Measurements from ENCODE around the gene LRATD1.

LRATD1 gene

GRCh38 chr2:14654835-14655282, 22.3 kb downstream of the LRATD1 start:
- CTCF ChIA-PET: interaction anchor here (0.6 kb wide), 1 partner anchor 1605 kb away, joined by 4 read pairs; no protein-coding TSS in a partner anchor
- DNase-seq (ENCODE audit: low spot score): no peak
- TF ChIP-seq CTCF (conservative IDR thresholded peaks at IDR 0.05; ENCODE audit: low read depth): no peak
- H3K27ac ChIP-seq: no peak overlapping the region
- POLR2A ChIA-PET (ENCODE audit: low non-redundant PET): no interaction called here

GRCh38 chr2:14656146-14656545, 23.6 kb downstream of the LRATD1 start:
- ChIA-PET POLR2A (ENCODE audit: low non-redundant PET) (no interaction called here), CTCF (no interaction called here)
- no peak overlapping the region for H3K27ac ChIP-seq
- no peak for DNase-seq (ENCODE audit: low spot score)
- no peak for TF ChIP-seq CTCF (conservative IDR thresholded peaks at IDR 0.05; ENCODE audit: low read depth)

GRCh38 chr2:14661163-14661562, 28.6 kb downstream of the LRATD1 start:
- no peak for DNase-seq (ENCODE audit: low spot score)
- POLR2A ChIA-PET (ENCODE audit: low non-redundant PET): no interaction called here
- no peak overlapping the region for H3K27ac ChIP-seq
- CTCF ChIA-PET: no interaction called here
- no peak for TF ChIP-seq CTCF (conservative IDR thresholded peaks at IDR 0.05; ENCODE audit: low read depth)

GRCh38 chr2:14673351-14673875, 40.9 kb downstream of the LRATD1 start:
- ChIA-PET POLR2A (ENCODE audit: low non-redundant PET) (no interaction called here), CTCF (interaction anchor here (0.6 kb wide), 1 partner anchor 1356 kb away, joined by 5 read pairs; no protein-coding TSS in a partner anchor)
- DNase-seq (ENCODE audit: low spot score): no peak
- no peak overlapping the region for H3K27ac ChIP-seq
- TF ChIP-seq CTCF (conservative IDR thresholded peaks at IDR 0.05; ENCODE audit: low read depth): no peak

GRCh38 chr2:14675489-14675888, 43.0 kb downstream of the LRATD1 start:
- H3K27ac ChIP-seq: no peak overlapping the region
- POLR2A ChIA-PET (ENCODE audit: low non-redundant PET): no interaction called here
- no peak for DNase-seq (ENCODE audit: low spot score)
- no peak for TF ChIP-seq CTCF (conservative IDR thresholded peaks at IDR 0.05; ENCODE audit: low read depth)
- CTCF ChIA-PET: no interaction called here

GRCh38 chr2:14676371-14676770, 43.9 kb downstream of the LRATD1 start:
- no peak for DNase-seq (ENCODE audit: low spot score)
- CTCF ChIA-PET: no interaction called here
- no peak for TF ChIP-seq CTCF (conservative IDR thresholded peaks at IDR 0.05; ENCODE audit: low read depth)
- POLR2A ChIA-PET (ENCODE audit: low non-redundant PET): no interaction called here
- H3K27ac ChIP-seq: no peak overlapping the region

- CTCF ChIA-PET: no interaction called here
- no peak for TF ChIP-seq CTCF (conservative IDR thresholded peaks at IDR 0.05; ENCODE audit: low read depth)
- DNase-seq (ENCODE audit: low spot score): no peak
- H3K27ac ChIP-seq: no peak overlapping the region
- POLR2A ChIA-PET (ENCODE audit: low non-redundant PET): no interaction called here
Observed at GRCh38 chr2:14677039-14677438, 44.5 kb downstream of the LRATD1 start.
